CD14-positive monocyte (primary cell): ENCODE data around the gene BRIP1. TPM values are rescaled to one million over a fixed set of nuclear protein-coding genes. Genes with fewer than 3 reads are reported as not detected.

Experiments
- DNase-seq, 3 donors: peaks; one replicate each; pipeline ENCODE4 v3.0.0-alpha.2; 2011 to 2022
- H2AFZ ChIP-seq: 2 replicates; pipeline ENCODE4 v1.6.0; 2012; ENCODE audit warnings: mild to moderate bottlenecking, low read depth, low read length, inconsistent platforms; ENCODE audit not compliant: insufficient read depth, poor library complexity, severe bottlenecking
- H3K27ac ChIP-seq, 2 donors: 1 replicate in 1 of 2; 2 replicates in 1 of 2; pipeline ENCODE4 v1.5.1; 2012 to 2013; ENCODE audit warnings: low read length in 2 of 2, control low read depth in 1 of 2, inconsistent platforms in 1 of 2, low read depth in 1 of 2, mild to moderate bottlenecking in 1 of 2
- H3K27me3 ChIP-seq, 2 donors: one replicate each; pipeline versions ENCODE4 v1.6.0 to v1.6.1; 2011 to 2013; ENCODE audit warnings: low read length in 2 of 2; ENCODE audit not compliant: control insufficient read depth in 2 of 2, insufficient read depth in 2 of 2
- H3K36me3 ChIP-seq, 2 donors: replicated peaks in 1 of 2; 1 replicate in 1 of 2; 2 replicates in 1 of 2; pipeline versions ENCODE4 v1.5.1 to v1.6.1; 2012 to 2013; ENCODE audit warnings: low read length in 2 of 2, control low read depth in 1 of 2, inconsistent platforms in 1 of 2, mild to moderate bottlenecking in 1 of 2; ENCODE audit not compliant: insufficient read depth in 2 of 2, control insufficient read depth in 1 of 2
- H3K4me1 ChIP-seq, 2 donors: 1 replicate in 1 of 2; 2 replicates in 1 of 2; pipeline versions ENCODE4 v1.5.1 to v1.6.1; 2012 to 2013; ENCODE audit warnings: low read length in 2 of 2, control low read depth in 1 of 2, inconsistent platforms in 1 of 2, mild to moderate bottlenecking in 1 of 2, moderate library complexity in 1 of 2; ENCODE audit not compliant: insufficient read depth in 2 of 2, control insufficient read depth in 1 of 2
- H3K4me2 ChIP-seq: replicated peaks from 2 replicates; pipeline ENCODE3; 2012; ENCODE audit warnings: low read length, moderate library complexity, mild to moderate bottlenecking; ENCODE audit not compliant: poor library complexity, severe bottlenecking; ENCODE audit errors: extremely low read depth
- H3K4me3 ChIP-seq, 3 experiments: fragments of 200-600 bp in 1 of 3; sonication (generic) in 1 of 3; replicated peaks in 1 of 3; 1 replicate in 2 of 3; 2 replicates in 1 of 3; pipeline ENCODE4 v1.5.1; 2011 to 2013; ENCODE audit warnings: low read length in 3 of 3, mild to moderate bottlenecking in 3 of 3, control low read depth in 2 of 3, low read depth in 2 of 3, inconsistent platforms in 1 of 3, moderate library complexity in 1 of 3
- H3K79me2 ChIP-seq: 2 replicates; pipeline ENCODE4 v1.6.0; 2012; ENCODE audit warnings: mild to moderate bottlenecking, control low read depth, inconsistent platforms, low read length, moderate library complexity; ENCODE audit not compliant: insufficient read depth
- H3K9ac ChIP-seq: 2 replicates; pipeline ENCODE4 v1.6.0; 2017; ENCODE audit warnings: low read length, mild to moderate bottlenecking; ENCODE audit not compliant: insufficient read depth, poor library complexity, severe bottlenecking
- H3K9me3 ChIP-seq, 2 donors: replicated peaks in 1 of 2; 1 replicate in 1 of 2; 2 replicates in 1 of 2; pipeline versions ENCODE4 v1.5.1 to v1.6.1; 2012 to 2013; ENCODE audit warnings: low read length in 2 of 2, control low read depth in 1 of 2; ENCODE audit not compliant: control insufficient read depth in 1 of 2, insufficient read depth in 1 of 2
- H4K20me1 ChIP-seq: 2 replicates; pipeline ENCODE4 v1.6.0; 2012; ENCODE audit warnings: mild to moderate bottlenecking, low read length, control low read depth, moderate library complexity; ENCODE audit not compliant: insufficient read depth
- H3K27ac Mint-ChIP-seq, 7 donors: one replicate each; pipeline ENCODE4 v1.8.0; 2020; ENCODE audit warnings: mild to moderate bottlenecking in 7 of 7, mixed read lengths in 7 of 7, moderate library complexity in 6 of 7, inconsistent platforms in 2 of 7
- H3K27me3 Mint-ChIP-seq, 3 donors: one replicate each; pipeline ENCODE4 v1.8.0; 2021 to 2022; ENCODE audit warnings: low read depth in 3 of 3, mild to moderate bottlenecking in 3 of 3, mixed read lengths in 3 of 3, moderate library complexity in 3 of 3, inconsistent platforms in 1 of 3
- H3K36me3 Mint-ChIP-seq, 2 donors: one replicate each; pipeline ENCODE4 v1.8.0; 2020; ENCODE audit warnings: mixed read lengths in 2 of 2, inconsistent platforms in 1 of 2, mild to moderate bottlenecking in 1 of 2
- H3K4me1 Mint-ChIP-seq: one replicate; pipeline ENCODE4 v1.8.0; 2020; ENCODE audit warnings: mild to moderate bottlenecking, mixed read lengths
- H3K4me3 Mint-ChIP-seq, 2 donors: one replicate each; pipeline ENCODE4 v1.8.0; 2020; ENCODE audit warnings: mild to moderate bottlenecking in 2 of 2, mixed read lengths in 2 of 2, moderate library complexity in 1 of 2
- H3K9me3 Mint-ChIP-seq, 7 donors: one replicate each; pipeline ENCODE4 v1.8.0; 2020 to 2022; ENCODE audit warnings: mixed read lengths in 7 of 7, mild to moderate bottlenecking in 6 of 7, moderate library complexity in 6 of 7, inconsistent platforms in 2 of 7
- WGBS: methylation state at CpG from one replicate; pipeline ENCODE4 v1.1.5; 2013; ENCODE audit warnings: missing lambda C conversion rate; ENCODE audit not compliant: insufficient coverage; 5-methylcytosine and 5-hydroxymethylcytosine counted together
- intact Hi-C, 2 donors: fragments of 100-400 bp; cut with micrococcal nuclease; formaldehyde crosslinking; loops; one replicate each; pipeline versions ENCODE4 v1.15.0 to v1.15.1; 2023
- polyA plus RNA-seq, 3 donors: library from polyadenylated mRNA; depleted of rRNA in 1 of 3; unstranded in 2 of 3; stranded (reverse) in 1 of 3; fragments of 300-500 nt in 2 of 3; fragments of >200 nt in 1 of 3; fragmentation: Illumina TruSeq in 2 of 3; gene quantifications; 1 replicate in 2 of 3; 2 replicates in 1 of 3; pipeline ENCODE4 v1.2.3, GENCODE V29; 2012 to 2021
- TF ChIP-seq, protein P1 (sequence below): fragments of 200-600 bp; IDR thresholded peaks from one replicate; pipeline ENCODE4 v1.8.0; 2022; ENCODE audit warnings: antibody characterized with exemption, mild to moderate bottlenecking

Gene BRIP1
- polyA plus RNA-seq, 3 donors: 0.11 to 0.12 TPM; not detected in 1

GRCh38 chr17:61816538-61816937 is 46.8 kb downstream of the BRIP1 start:
- intact Hi-C loops: no loop called here
- Histone ChIP-seq H3K9ac (no peak overlapping the region), H3K79me2 (no peaks in the 10 kb centered on the region), H3K27me3 (no peaks in the 10 kb centered on the region), H4K20me1 (no peaks in the 10 kb centered on the region), H3K36me3 (peaks cover 0 to 5% of the 10 kb centered on the region in 2 donors), H3K9me3 (peaks cover 0 to 6% of the 10 kb centered on the region in 2 donors), H3K4me1 (peaks cover 10 to 16% of the 10 kb centered on the region in 2 donors), H2AFZ (peak overlapping the region; percentile 70), H3K4me2 (peak overlapping the region; percentile 34), H3K4me3 (no peak overlapping the region), H3K27ac (peak overlapping the region in 1 of 2 donors; percentile 60)
- Mint-ChIP-seq H3K4me3 (peak overlapping the region in 1 of 2 donors; percentile 59), H3K27me3 (no peaks in the 10 kb centered on the region), H3K27ac (peak overlapping the region; percentile 56 to 80 (median 77)), H3K36me3 (peaks cover 11 to 20% of the 10 kb centered on the region in 2 donors), H3K4me1 (peaks cover 19% of the 10 kb centered on the region), H3K9me3 (peaks cover 0 to 6% (median 5%) of the 10 kb centered on the region in 7 donors)
- TF ChIP-seq, protein P1, sequence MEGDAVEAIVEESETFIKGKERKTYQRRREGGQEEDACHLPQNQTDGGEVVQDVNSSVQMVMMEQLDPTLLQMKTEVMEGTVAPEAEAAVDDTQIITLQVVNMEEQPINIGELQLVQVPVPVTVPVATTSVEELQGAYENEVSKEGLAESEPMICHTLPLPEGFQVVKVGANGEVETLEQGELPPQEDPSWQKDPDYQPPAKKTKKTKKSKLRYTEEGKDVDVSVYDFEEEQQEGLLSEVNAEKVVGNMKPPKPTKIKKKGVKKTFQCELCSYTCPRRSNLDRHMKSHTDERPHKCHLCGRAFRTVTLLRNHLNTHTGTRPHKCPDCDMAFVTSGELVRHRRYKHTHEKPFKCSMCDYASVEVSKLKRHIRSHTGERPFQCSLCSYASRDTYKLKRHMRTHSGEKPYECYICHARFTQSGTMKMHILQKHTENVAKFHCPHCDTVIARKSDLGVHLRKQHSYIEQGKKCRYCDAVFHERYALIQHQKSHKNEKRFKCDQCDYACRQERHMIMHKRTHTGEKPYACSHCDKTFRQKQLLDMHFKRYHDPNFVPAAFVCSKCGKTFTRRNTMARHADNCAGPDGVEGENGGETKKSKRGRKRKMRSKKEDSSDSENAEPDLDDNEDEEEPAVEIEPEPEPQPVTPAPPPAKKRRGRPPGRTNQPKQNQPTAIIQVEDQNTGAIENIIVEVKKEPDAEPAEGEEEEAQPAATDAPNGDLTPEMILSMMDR: no peak
- DNase-seq: peak; percentile 61 to 80 (median 72)
- no CpG with 5 or more reads among the region's 4 CpGs for WGBS

DNA sequence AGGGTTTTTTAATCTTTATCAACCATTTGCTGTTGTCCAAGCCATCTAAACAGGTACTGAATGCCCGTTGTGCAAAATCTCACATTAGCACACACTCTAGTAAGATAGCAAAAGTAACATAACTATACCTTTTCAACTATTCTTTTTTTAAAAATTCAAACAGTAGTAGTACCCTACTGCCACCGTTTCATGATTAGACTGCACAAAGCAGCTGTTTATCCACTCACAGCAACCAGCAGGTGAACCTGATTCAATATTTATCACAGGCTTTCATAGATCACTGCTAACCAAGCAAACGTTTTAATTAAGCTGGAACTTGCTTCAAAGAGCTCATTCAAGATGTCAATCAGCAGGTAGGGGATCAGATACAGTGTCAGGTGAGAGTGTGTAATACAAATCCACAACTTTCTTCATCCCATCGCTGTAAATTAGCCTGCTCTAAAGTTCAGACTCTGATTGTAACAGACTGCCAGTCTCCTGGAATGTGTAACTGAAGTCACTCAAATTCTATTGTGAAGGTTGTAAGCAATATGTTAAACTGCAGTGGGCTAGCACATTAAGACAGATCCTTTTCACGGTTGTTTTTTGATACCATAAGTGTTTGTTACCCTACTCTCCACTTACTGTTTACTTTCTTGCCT is 47.3 kb downstream of the BRIP1 start:
- H3K36me3 Mint-ChIP-seq: peaks cover 9 to 16% of the 10 kb centered on the region in 2 donors
- Histone ChIP-seq H3K27ac (peak overlapping the region in 1 of 2 donors; percentile 55), H3K9ac (no peak overlapping the region), H3K9me3 (peaks cover 0 to 5% of the 10 kb centered on the region in 2 donors), H4K20me1 (no peaks in the 10 kb centered on the region), H3K79me2 (no peaks in the 10 kb centered on the region), H3K4me1 (peaks cover 10 to 16% of the 10 kb centered on the region in 2 donors), H3K27me3 (no peaks in the 10 kb centered on the region), H2AFZ (peak overlapping the region; percentile 70), H3K4me2 (peak overlapping the region; percentile 34), H3K36me3 (peaks cover 0 to 3% of the 10 kb centered on the region in 2 donors), H3K4me3 (no peak overlapping the region)
- H3K4me1 Mint-ChIP-seq: peaks cover 19% of the 10 kb centered on the region
- peak overlapping the region in 5 of 7 donors; percentile 26 to 80 (median 78) for H3K27ac Mint-ChIP-seq
- intact Hi-C loops: no loop called here
- no peaks in the 10 kb centered on the region for H3K27me3 Mint-ChIP-seq
- WGBS: 92% methylated on average over 1 of the region's 5 CpGs
- TF ChIP-seq, protein P1: no peak
- DNase-seq: no peak
- H3K4me3 Mint-ChIP-seq: peak overlapping the region in 1 of 2 donors; percentile 59
- H3K9me3 Mint-ChIP-seq: peaks cover 0 to 5% (median 4%) of the 10 kb centered on the region in 7 donors
